ENCODE measurements around the gene HUWE1.

DNA sequence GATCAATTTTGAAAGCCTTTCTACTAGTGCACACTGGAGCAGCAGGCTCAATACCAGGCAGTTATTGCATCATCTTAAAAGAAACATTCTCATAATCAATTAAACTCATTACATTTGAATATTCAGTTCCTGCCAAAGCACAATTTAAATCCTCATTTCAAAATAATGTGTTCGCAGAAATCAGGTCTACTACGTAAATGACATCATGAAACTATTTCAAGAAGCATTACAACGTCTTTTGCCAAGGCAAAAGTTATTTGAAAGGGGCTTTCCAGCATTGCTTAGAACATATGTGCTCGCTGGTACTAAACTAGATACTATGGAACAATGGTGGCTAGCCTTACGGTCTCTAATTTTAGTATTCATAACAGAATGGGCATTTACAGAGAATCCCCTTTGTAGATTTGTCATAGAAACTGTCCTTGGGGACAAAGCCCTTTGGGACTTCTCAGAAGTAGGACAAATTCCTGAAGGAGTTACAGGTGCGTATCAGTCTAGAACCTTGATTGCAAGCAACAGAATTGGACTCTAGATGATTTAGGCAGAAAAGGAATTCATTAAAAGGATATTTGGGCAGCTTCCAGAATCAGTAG, 27.6 kb upstream of the HUWE1 start:
- no peak for TF ChIP-seq GLIS3 (CRISPR knock-in tag; IDR thresholded peaks at IDR 0.05)
- TF ChIP-seq, protein P1, sequence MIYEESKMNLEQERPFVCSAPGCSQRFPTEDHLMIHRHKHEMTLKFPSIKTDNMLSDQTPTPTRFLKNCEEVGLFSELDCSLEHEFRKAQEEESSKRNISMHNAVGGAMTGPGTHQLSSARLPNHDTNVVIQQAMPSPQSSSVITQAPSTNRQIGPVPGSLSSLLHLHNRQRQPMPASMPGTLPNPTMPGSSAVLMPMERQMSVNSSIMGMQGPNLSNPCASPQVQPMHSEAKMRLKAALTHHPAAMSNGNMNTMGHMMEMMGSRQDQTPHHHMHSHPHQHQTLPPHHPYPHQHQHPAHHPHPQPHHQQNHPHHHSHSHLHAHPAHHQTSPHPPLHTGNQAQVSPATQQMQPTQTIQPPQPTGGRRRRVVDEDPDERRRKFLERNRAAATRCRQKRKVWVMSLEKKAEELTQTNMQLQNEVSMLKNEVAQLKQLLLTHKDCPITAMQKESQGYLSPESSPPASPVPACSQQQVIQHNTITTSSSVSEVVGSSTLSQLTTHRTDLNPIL (CRISPR knock-in tag; IDR thresholded peaks at IDR 0.05; ENCODE audit: low read depth): no peak
